ENCODE results near the gene HOXA2. TPM values are rescaled to one million over a fixed set of nuclear protein-coding genes. Genes with fewer than 3 reads are reported as not detected.

HOXA2 gene
- total RNA-seq, 3 donors from 2014 or later = not detected

DNA sequence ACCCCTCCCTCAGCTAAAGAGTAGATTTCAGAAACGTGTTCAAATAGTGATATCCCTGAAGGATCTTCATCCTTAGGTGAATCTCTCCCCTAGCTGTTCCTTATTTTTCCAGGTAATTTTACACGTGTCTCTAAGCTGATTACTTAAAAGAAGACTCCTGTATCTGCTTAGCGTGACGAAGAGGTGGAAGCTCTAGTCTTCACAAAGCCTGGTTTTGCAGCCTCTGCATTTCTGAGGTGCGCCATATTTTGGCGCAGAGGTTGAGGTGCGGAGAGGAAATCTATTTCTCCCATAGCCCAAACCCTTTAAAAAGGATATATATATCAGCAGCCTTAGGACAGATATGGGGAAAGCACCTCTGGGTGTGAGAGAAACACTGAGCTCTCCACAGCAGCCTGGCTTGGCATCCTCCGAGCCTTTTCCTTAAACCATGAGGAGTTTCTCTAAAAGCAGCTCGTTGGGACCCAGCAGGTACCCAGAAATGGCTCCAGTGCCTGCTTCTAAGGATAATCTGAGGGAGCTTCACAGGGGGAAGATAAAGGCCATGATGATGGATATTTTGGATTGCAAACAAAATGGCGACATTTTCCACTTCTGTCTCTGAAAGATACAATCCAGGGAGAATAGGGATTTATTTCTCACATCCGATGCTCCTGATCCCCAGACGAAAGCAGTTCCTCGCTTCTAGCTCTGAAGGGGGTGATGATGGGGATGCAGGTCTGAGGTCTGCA is 3.0 kb upstream of the HOXA2 start:
- Mint-ChIP-seq H3K4me1 (ENCODE audit: low read depth) (peaks cover 12% of the 10 kb centered on the region), H3K9me3 (no peaks in the 10 kb centered on the region), H3K36me3 (ENCODE audit: insufficient read depth) (peaks cover 6% of the 10 kb centered on the region), H3K4me3 (no peak overlapping the region), H3K27me3 (ENCODE audit: low read depth) (peaks cover 55% of the 10 kb centered on the region)
- no peak for DNase-seq
- ATAC-seq = no peak

DNA sequence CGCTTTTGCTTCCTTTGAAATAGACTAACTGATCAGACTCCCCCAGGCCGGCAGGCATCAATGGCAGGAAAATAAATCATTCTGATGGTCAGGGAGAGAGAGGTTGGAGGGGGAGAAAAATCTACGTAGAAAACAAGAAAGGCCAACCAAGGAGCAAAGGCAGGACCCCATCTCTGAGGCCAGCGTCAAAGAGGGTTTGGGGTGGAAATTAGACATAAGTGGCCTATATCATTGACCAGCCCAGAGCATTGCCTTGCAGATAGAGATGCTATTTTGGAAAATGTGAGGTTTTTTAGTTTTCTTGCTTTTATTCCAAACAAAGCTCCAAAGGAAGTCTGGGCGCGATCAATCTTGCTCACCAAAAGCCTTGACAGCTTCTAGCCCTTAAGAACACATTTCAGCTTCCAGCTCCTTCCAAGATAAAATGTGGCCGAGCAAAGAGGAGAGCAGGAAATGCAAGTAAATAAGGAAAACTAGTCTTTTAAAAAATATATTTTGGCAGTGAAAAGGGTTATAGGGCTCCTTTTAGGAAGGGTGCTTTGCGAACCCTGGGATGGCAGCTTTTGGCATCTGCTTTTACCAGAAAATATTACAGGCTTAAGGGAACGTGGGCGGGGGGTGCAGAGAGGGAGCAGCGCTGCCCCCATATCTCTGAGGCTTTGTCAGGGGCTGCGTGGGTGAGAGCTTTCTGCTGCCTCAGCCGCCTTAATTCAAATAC is 2.0 kb upstream of the HOXA2 start:
- Mint-ChIP-seq H3K27me3 (ENCODE audit: low read depth) (peaks cover 61% of the 10 kb centered on the region), H3K9me3 (no peaks in the 10 kb centered on the region), H3K4me3 (no peak overlapping the region), H3K4me1 (ENCODE audit: low read depth) (peaks cover 12% of the 10 kb centered on the region), H3K36me3 (ENCODE audit: insufficient read depth) (peaks cover 14% of the 10 kb centered on the region)
- ATAC-seq (no peak), DNase-seq (no peak)

DNA sequence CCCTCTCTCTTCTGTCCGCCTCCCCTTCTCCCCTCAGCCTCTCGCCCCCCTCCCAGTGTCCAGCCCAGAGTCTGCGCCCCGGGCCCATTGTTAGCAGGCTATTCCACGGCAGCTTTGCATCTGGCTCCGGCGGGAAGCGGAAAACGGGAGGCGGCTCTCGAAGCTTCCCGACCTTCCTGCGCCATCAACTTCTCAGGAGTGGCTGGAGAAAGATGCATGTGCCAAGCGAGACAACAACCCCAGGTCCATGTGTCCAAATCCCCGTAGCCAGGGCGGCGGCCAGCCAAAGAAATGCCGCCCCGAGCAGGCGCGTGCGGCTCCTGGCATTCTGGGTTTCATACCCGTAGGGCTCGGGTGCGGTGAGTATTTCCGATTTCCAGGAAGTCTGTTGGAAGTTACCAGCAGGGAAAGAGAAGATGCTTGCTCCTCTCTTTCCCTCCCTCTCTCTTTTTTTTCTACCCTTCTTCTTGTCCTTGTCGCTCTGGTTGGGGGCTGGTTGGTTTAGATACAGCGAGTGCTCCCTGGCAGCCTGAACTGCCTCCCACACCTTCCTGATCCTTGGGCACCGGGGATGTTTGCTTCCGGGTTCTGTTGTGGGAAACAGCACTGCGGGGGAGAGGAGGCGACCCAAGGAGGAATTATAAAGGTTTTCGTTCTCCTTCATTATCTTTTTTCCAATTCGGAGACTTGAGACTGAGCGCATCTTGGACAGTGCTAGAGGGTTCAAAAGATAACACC is 1.2 kb upstream of the HOXA2 start:
- no peak for ATAC-seq
- H3K4me3 Mint-ChIP-seq = no peak overlapping the region
- no peak for DNase-seq
- H3K36me3 Mint-ChIP-seq (ENCODE audit: insufficient read depth) = peaks cover 14% of the 10 kb centered on the region
- H3K27me3 Mint-ChIP-seq (ENCODE audit: low read depth) = peaks cover 68% of the 10 kb centered on the region
- no peaks in the 10 kb centered on the region for H3K9me3 Mint-ChIP-seq
- H3K4me1 Mint-ChIP-seq (ENCODE audit: low read depth) = peaks cover 15% of the 10 kb centered on the region

DNA sequence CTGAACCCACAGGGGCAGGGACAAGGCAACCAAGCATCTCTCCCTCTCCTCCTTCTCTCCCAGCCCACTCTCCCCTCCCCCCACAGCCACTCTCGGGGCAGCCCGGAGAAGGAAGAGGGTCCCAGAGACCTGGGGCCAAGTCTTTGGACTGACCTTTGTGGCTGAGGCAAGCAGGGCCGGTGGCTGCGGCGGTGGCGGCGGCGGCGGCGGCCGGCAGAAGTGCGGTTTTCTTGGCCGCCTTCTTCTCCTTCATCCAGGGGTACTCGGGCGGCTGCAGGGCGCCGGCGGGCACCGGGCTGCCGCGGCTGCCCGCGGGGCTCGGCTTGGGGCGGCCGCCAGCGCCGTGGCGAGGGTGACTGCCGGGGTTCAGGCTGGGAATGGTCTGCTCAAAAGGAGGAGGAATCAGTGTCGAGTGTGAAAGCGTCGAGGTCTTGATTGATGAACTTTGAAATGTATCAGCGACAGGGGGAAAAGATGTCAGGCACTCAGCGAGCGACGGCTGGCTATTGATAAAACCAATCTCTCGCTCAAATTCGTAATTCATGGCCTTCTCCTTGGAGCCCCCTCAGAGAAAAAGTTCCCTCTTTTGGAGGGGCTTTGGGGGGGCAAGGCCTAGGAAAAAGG is 414 bp downstream of the HOXA2 start:
- H3K4me1 Mint-ChIP-seq (ENCODE audit: low read depth) = peaks cover 26% of the 10 kb centered on the region
- ATAC-seq (no peak), DNase-seq (no peak)
- H3K9me3 Mint-ChIP-seq = no peaks in the 10 kb centered on the region
- H3K27me3 Mint-ChIP-seq (ENCODE audit: low read depth) = peaks cover 77% of the 10 kb centered on the region
- peaks cover 14% of the 10 kb centered on the region for H3K36me3 Mint-ChIP-seq (ENCODE audit: insufficient read depth)
- H3K4me3 Mint-ChIP-seq = no peak overlapping the region

DNA sequence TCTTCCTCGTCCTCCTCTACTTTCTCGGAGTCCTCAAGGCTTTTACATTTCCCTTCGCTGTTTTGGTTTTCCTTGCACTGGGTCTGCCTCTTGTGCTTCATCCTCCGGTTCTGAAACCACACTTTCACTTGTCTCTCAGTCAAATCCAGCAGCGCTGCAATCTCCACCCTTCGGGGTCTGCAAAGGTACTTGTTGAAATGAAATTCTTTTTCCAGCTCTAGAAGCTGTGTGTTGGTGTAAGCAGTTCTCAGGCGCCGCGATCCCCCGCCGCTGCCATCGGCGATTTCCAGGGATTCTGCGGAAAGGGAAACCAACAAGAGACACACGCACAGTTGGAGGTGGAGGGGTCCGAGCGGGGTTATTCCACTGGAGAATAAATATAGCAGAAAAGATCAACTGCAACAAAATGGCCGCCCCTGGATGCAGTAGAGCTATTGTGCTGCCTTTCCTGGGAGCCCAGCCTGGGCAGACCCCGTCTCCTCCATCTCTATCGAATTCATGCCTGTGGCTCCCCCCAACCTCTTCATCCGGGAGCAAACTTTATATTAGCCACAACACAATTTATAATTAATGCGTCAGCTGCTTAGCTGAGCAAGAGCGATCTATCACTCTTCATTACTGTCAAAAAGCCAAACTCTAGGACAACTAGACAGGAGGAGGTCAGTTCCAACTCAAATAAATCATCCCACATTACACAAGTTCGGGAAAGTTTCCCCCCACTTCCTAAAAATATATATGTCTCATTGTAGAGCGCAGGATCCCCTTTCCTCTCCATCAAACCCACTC is 1.1 kb downstream of the HOXA2 start:
- H3K36me3 Mint-ChIP-seq (ENCODE audit: insufficient read depth) = peaks cover 14% of the 10 kb centered on the region
- DNase-seq (no peak), ATAC-seq (no peak)
- peaks cover 77% of the 10 kb centered on the region for H3K27me3 Mint-ChIP-seq (ENCODE audit: low read depth)
- H3K9me3 Mint-ChIP-seq = no peaks in the 10 kb centered on the region
- H3K4me1 Mint-ChIP-seq (ENCODE audit: low read depth) = peaks cover 27% of the 10 kb centered on the region
- no peak overlapping the region for H3K4me3 Mint-ChIP-seq

DNA sequence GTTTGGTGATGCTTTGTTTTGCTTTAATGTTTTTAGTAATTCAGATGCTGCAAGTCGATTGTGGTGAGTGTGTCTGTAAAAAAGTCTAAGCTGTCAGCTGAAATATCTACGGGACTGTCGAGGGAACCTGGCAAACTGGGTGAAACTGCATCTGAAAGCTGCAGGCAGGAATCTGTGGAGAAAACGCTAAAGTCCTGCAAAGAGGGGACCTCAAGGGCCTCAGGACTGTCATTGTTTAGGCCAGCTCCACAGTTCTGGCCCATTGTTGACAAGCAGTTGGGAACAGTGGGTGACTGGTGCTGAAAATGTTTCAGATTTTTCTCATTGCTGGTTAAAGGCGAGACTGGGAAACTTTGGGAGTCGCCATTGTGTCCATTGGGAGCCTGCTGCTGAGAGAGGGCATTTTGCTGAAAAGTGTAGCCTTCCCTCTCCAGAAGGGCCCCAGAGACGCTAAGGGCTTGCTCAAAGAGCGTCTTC is 1.8 kb downstream of the HOXA2 start:
- Mint-ChIP-seq H3K4me3 (no peak overlapping the region), H3K36me3 (ENCODE audit: insufficient read depth) (peaks cover 14% of the 10 kb centered on the region), H3K4me1 (ENCODE audit: low read depth) (peaks cover 28% of the 10 kb centered on the region), H3K9me3 (no peaks in the 10 kb centered on the region), H3K27me3 (ENCODE audit: low read depth) (peaks cover 73% of the 10 kb centered on the region)
- ATAC-seq (no peak), DNase-seq (no peak)

DNA sequence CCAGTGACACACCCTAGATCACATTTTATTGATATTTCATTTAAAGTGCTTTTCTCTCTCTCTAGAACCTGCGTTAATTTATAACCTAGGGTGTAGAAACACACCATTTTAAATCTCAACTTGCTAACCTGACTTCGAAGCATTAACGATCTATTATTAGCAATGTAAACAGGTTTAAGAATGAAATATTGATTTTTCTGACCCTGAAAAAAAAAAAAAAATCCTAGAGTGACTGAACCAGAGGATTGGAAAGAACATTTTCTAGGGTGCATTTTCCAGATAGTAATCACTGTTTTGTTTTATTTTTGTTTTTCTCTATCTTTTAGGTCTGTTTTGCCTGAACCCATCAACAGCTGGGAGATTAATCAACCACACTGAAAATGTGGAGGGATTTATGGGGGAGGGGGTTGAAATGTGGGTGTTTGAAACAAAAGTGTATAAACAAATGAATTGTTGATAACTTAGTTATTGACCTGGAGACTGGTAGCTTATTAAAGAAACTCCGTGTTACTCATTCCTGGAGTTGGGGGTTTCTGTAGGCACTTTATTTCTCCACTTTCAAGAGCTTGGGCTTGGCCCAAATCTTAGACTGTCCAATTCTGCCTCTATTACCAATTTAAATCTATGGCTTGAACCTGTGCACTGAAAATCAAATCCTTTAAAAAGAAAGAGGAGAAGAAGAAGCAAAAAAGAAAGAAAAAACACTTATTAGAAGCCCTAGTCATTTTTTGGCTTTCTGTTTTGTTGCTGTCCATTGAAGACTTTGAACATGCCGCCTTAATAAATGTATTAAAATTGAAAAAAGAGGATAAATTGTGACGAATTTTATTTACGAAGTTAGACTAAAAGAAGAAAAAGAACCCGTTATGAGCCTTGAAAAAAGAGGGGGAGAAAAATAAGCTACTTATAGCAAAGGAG is 2.8 kb downstream of the HOXA2 start:
- peaks cover 14% of the 10 kb centered on the region for H3K36me3 Mint-ChIP-seq (ENCODE audit: insufficient read depth)
- peaks cover 75% of the 10 kb centered on the region for H3K27me3 Mint-ChIP-seq (ENCODE audit: low read depth)
- H3K9me3 Mint-ChIP-seq = no peaks in the 10 kb centered on the region
- no peak overlapping the region for H3K4me3 Mint-ChIP-seq
- no peak for DNase-seq
- peaks cover 34% of the 10 kb centered on the region for H3K4me1 Mint-ChIP-seq (ENCODE audit: low read depth)
- no peak for ATAC-seq

DNA sequence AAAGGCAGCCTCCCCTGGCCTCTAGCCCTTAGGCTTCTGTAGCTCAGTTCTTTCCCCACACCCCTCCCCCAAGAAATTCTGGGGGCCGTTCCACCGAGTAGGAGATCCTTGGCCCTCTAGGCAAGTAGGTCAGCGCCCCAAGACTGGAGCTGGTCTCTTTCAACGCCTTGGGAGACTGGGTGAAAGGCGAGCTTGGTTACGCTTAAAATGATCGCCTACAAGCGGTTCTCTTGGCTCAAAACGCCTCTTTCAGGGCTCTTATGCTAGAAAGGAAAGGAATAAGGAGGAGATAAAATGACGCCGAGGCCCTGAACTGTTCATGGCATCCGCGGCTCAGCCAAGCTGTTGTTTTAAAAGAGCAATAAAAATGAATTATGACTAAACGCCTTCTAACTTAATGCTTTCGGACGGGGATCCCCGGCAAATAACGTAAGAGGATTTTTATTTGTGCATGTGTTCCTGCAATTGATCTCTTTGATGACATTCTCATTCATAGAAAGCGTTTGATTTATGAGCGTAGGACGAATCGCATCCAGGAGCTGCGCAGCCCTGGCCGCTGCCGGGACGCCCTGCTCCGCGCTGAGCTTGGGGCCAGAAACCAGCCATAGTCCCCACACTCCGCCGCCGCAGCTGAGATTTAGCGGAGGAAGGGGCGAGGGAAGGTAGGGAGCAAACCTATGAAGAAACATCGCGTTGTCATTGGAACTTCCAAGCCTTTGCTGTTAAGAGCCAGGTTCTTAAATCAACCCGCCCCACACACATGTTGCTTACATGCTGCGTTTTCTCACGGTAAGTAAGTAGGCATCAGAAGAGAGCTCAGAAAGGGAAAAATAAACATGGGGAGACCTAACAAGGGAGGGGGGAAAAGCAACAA is 3.7 kb downstream of the HOXA2 start:
- Mint-ChIP-seq H3K9me3 (no peaks in the 10 kb centered on the region), H3K36me3 (ENCODE audit: insufficient read depth) (peaks cover 14% of the 10 kb centered on the region), H3K27me3 (ENCODE audit: low read depth) (peaks cover 76% of the 10 kb centered on the region), H3K4me1 (ENCODE audit: low read depth) (peaks cover 34% of the 10 kb centered on the region), H3K4me3 (no peak overlapping the region)
- no peak for DNase-seq
- no peak for ATAC-seq

DNA sequence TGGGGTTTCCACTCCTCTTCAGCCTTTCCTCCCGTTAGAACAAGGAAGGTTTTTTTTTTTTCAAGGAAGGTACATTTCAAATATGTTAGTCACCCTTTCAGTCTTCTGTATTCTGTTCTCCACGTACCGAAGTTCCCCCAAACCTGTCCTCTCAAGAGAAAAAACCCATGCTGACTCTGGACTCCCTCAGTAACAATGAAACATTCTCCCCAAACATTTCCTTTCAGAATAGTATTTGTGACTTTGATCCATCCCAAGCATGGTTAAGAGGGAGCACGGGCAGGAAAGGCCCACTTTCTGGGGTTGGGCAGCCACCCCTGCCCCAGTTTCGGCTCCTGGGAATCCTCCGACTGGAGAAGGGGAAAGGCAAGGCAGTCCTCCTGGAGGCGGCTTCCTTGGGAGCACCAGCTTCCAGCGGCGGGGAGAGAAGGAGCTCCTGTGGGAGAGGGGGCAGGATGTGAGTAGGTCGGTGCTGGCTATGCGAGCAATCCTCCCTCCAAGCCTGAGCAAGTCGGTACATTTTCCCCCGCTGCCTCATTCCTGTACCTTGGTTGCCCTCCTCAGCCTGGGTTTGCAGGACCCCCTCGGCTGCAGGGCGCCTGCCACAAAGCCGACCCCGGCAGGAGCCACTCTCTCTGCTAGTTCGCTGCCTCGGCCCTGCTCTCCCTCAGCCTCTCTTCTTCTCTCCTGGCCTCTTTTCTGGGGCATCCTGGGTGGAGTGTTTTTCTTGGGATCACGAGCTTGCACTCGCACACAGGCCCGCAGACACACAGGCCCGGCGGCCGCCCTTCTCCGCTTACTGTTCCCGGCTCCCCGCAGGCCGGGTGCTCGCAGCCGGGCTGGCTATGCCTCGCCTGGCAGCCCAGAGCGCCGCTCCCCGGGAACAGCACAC is 4.6 kb downstream of the HOXA2 start:
- Mint-ChIP-seq H3K4me1 (ENCODE audit: low read depth) (peaks cover 32% of the 10 kb centered on the region), H3K27me3 (ENCODE audit: low read depth) (peaks cover 73% of the 10 kb centered on the region), H3K9me3 (no peaks in the 10 kb centered on the region), H3K36me3 (ENCODE audit: insufficient read depth) (peaks cover 14% of the 10 kb centered on the region), H3K4me3 (peak overlapping the region; percentile 85)
- DNase-seq (no peak), ATAC-seq (no peak)

DNA sequence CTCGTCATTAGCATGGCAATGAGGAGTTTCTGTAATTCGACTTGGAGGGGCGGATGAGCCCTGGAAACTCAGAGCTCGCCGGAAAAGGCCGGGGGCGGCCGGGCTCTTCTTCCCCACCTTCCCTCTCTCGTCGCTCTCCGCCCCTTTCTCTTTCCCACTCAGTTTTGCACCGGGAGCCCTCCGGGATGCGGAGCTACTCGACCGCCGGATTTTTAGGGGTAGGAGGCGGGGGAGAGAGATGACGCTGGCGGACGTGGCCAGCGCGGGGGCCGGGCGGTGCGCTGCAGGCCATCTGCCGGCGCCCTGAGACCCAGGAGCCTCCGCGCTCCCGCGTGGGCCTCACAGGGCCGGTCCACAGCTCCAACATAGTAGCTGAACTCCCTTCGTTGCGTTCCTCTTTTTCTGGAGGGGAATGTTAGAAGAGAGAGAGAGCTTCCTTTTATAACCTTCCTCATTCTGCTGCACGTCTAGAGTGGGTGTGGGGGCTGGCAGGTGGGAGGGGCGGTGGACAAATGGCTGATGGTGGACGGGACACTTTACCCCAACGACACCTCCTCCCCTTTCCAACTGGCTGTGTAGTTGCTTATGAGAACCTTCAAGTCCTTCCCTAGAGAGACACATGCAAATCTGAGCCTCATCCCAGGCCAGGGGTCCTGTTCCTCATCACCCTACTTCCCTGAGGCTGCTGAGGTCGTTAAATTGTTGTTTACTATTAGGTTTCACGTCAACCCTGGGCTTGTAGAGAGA is 5.5 kb downstream of the HOXA2 start:
- DNase-seq (no peak), ATAC-seq (no peak)
- Mint-ChIP-seq H3K27me3 (ENCODE audit: low read depth) (peaks cover 73% of the 10 kb centered on the region), H3K4me1 (ENCODE audit: low read depth) (peaks cover 25% of the 10 kb centered on the region), H3K36me3 (ENCODE audit: insufficient read depth) (peaks cover 14% of the 10 kb centered on the region), H3K4me3 (peak overlapping the region; percentile 85), H3K9me3 (no peaks in the 10 kb centered on the region)

Data from activated T-cell treated with anti-CD3 and anti-CD28 coated beads, Interleukin-2, amount 50 U/mL, for 4 hours (primary cell).